ENCODE results near the gene ZNF280C. TPM values are rescaled to one million over a fixed set of nuclear protein-coding genes. Genes with fewer than 3 reads are reported as not detected.

The ZNF280C gene
- total RNA-seq, 1 experiment from 2014 or later: 7.8 TPM

GRCh38 chrX:130186651-130187050 lies 82.0 kb downstream of the ZNF280C start:
- BruUV-seq (replicated peaks): no TSS peak
- H2AFZ ChIP-seq: no peak overlapping the region
- intact Hi-C loops (cut with micrococcal nuclease; ENCODE audit: unreplicated experiment): no loop called here
- H3K79me2 ChIP-seq (ENCODE audit: low read depth): no peaks in the 10 kb centered on the region
- no peaks in the 10 kb centered on the region for H4K20me1 ChIP-seq (ENCODE audit: insufficient read depth)
- H3F3A ChIP-seq (ENCODE audit: insufficient read depth, low read depth): no peaks in the 10 kb centered on the region
- no peaks in the 10 kb centered on the region for H3K36me3 ChIP-seq (ENCODE audit: low read depth)
- no peak overlapping the region for H3K4me2 ChIP-seq
- no peak for TF ChIP-seq EZH2 (IDR thresholded peaks at IDR 0.05; ENCODE audit: low read depth)
- TF ChIP-seq CTCF (conservative IDR thresholded peaks at IDR 0.05): no peak
- DNase-seq: no peak
- H3K27me3 ChIP-seq (ENCODE audit: insufficient read depth, low read depth): no peaks in the 10 kb centered on the region; the same call in 1 of the 2 replicates
- H3K27ac ChIP-seq: no peak overlapping the region
- no peaks in the 10 kb centered on the region for H3K9me3 ChIP-seq (ENCODE audit: insufficient read depth, low read depth)
- no peak overlapping the region for H3K4me3 ChIP-seq
- no peaks in the 10 kb centered on the region for H3K9me2 ChIP-seq (ENCODE audit: insufficient read depth)
- POLR2A ChIA-PET (ENCODE audit: unreplicated experiment): interaction anchor here (0.7 kb wide), 1 partner anchor 75 kb away, joined by 4 read pairs; no protein-coding TSS in a partner anchor
- CTCF ChIA-PET: interaction anchor here (0.6 to 0.7 kb wide), 2 partner anchors 210 to 389 kb away, joined by 3 to 11 read pairs; no protein-coding TSS in a partner anchor
- no peaks in the 10 kb centered on the region for H3K4me1 ChIP-seq (replicated peaks; ENCODE audit: insufficient read depth)

- no peak overlapping the region for H3K4me3 ChIP-seq
- no peak for DNase-seq
- H3K36me3 ChIP-seq (ENCODE audit: low read depth): no peaks in the 10 kb centered on the region
- H2AFZ ChIP-seq: no peak overlapping the region
- H3F3A ChIP-seq (ENCODE audit: insufficient read depth, low read depth): no peaks in the 10 kb centered on the region
- H3K9me2 ChIP-seq (ENCODE audit: insufficient read depth): no peaks in the 10 kb centered on the region
- TF ChIP-seq EZH2 (IDR thresholded peaks at IDR 0.05; ENCODE audit: low read depth): no peak
- no peak for TF ChIP-seq CTCF (conservative IDR thresholded peaks at IDR 0.05)
- H4K20me1 ChIP-seq (ENCODE audit: insufficient read depth): no peaks in the 10 kb centered on the region
- no peak overlapping the region for H3K4me2 ChIP-seq
- H3K79me2 ChIP-seq (ENCODE audit: low read depth): no peaks in the 10 kb centered on the region
- intact Hi-C loops (cut with micrococcal nuclease; ENCODE audit: unreplicated experiment): no loop called here
- no peaks in the 10 kb centered on the region for H3K9me3 ChIP-seq (ENCODE audit: insufficient read depth, low read depth)
- H3K27ac ChIP-seq: no peak overlapping the region
- H3K4me1 ChIP-seq (replicated peaks; ENCODE audit: insufficient read depth): no peaks in the 10 kb centered on the region
- no peaks in the 10 kb centered on the region; the same call in 1 of the 2 replicates for H3K27me3 ChIP-seq (ENCODE audit: insufficient read depth, low read depth)
- POLR2A ChIA-PET (ENCODE audit: unreplicated experiment): no interaction called here
- CTCF ChIA-PET: interaction anchor here (0.6 kb wide), 1 partner anchor 592 kb away, joined by 6 read pairs; no protein-coding TSS in a partner anchor
- no TSS peak for BruUV-seq (replicated peaks)
Measured at GRCh38 chrX:130184857-130185256, 83.8 kb downstream of the ZNF280C start.

GRCh38 chrX:130184168-130184567 lies 84.5 kb downstream of the ZNF280C start:
- Histone ChIP-seq H2AFZ (no peak overlapping the region), H4K20me1 (ENCODE audit: insufficient read depth) (no peaks in the 10 kb centered on the region), H3K9me2 (ENCODE audit: insufficient read depth) (no peaks in the 10 kb centered on the region), H3K4me3 (no peak overlapping the region), H3K27ac (no peak overlapping the region), H3K4me2 (no peak overlapping the region), H3K9me3 (ENCODE audit: insufficient read depth, low read depth) (no peaks in the 10 kb centered on the region), H3K4me1 (replicated peaks; ENCODE audit: insufficient read depth) (no peaks in the 10 kb centered on the region), H3F3A (ENCODE audit: insufficient read depth, low read depth) (no peaks in the 10 kb centered on the region), H3K27me3 (ENCODE audit: insufficient read depth, low read depth) (no peaks in the 10 kb centered on the region; the same call in 1 of the 2 replicates), H3K79me2 (ENCODE audit: low read depth) (no peaks in the 10 kb centered on the region), H3K36me3 (ENCODE audit: low read depth) (no peaks in the 10 kb centered on the region)
- POLR2A ChIA-PET (ENCODE audit: unreplicated experiment): no interaction called here
- no peak for DNase-seq
- no TSS peak for BruUV-seq (replicated peaks)
- CTCF ChIA-PET: no interaction called here
- TF ChIP-seq EZH2 (IDR thresholded peaks at IDR 0.05; ENCODE audit: low read depth) (no peak), CTCF (conservative IDR thresholded peaks at IDR 0.05) (no peak)
- intact Hi-C loops (cut with micrococcal nuclease; ENCODE audit: unreplicated experiment): no loop called here

Data from PC-9 (cell line).